DOHH2 (cell line): Measurements from ENCODE around the gene RASL12.

ENCODE experiments used
- EZH2phosphoT487 ChIP-seq: fragments of 200-600 bp; sonication (generic); IDR thresholded peaks from 2 replicates; pipeline ENCODE4 v1.6.1; 2017; ENCODE audit warnings: borderline replicate concordance, mild to moderate bottlenecking, antibody characterized with exemption, low read length, moderate library complexity, mixed read lengths
- TF ChIP-seq, protein P1 (sequence below): fragments of 200-600 bp; sonication (generic); IDR thresholded peaks from one replicate; pipeline ENCODE4 v1.5.1; 2014; ENCODE audit warnings: antibody characterized with exemption, mild to moderate bottlenecking, low read depth, low read length; ENCODE audit not compliant: poor library complexity, severe bottlenecking

DNA sequence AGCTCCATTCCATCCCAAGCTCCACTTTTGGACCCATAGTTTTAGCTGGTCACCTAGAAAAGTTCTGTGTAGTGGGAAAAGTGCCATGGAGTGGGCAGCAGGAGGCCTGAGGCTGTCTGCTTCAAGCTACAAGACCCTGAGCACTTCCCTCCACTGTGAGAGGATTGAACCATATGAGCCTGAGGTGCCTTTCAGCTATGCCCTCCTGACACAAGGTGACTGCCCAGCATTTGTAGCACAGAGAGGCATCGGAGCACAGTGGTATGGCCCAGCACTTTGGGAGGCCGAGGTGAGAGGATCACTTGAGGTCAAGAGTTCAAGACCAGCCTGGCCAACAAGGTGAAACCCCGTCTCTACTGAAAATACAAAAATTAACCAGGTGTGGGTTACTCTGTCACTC, 4.8 kb upstream of the RASL12 start:
- TF ChIP-seq, protein P1, sequence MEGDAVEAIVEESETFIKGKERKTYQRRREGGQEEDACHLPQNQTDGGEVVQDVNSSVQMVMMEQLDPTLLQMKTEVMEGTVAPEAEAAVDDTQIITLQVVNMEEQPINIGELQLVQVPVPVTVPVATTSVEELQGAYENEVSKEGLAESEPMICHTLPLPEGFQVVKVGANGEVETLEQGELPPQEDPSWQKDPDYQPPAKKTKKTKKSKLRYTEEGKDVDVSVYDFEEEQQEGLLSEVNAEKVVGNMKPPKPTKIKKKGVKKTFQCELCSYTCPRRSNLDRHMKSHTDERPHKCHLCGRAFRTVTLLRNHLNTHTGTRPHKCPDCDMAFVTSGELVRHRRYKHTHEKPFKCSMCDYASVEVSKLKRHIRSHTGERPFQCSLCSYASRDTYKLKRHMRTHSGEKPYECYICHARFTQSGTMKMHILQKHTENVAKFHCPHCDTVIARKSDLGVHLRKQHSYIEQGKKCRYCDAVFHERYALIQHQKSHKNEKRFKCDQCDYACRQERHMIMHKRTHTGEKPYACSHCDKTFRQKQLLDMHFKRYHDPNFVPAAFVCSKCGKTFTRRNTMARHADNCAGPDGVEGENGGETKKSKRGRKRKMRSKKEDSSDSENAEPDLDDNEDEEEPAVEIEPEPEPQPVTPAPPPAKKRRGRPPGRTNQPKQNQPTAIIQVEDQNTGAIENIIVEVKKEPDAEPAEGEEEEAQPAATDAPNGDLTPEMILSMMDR, result no peak
- no peak for TF ChIP-seq EZH2phosphoT487
